SK-N-MC (cell line): ENCODE measurements around the gene RASSF7.
"Not testable (repeated sequence)": the region's sequence is repeated elsewhere in the genome, so short reads cannot be mapped to it uniquely, and the experiment has no call there.

Source experiments
- EZH2 ChIP-seq: fragments of 200-600 bp; sonication (generic); IDR thresholded peaks from one replicate; pipeline ENCODE4 v1.6.1; 2017; ENCODE audit warnings: antibody characterized with exemption
- POLR2AphosphoS5 ChIP-seq: IDR thresholded peaks from 2 replicates; pipeline ENCODE4 v1.6.1; 2012; ENCODE audit warnings: mild to moderate bottlenecking, low read depth, low read length, borderline replicate concordance

DNA sequence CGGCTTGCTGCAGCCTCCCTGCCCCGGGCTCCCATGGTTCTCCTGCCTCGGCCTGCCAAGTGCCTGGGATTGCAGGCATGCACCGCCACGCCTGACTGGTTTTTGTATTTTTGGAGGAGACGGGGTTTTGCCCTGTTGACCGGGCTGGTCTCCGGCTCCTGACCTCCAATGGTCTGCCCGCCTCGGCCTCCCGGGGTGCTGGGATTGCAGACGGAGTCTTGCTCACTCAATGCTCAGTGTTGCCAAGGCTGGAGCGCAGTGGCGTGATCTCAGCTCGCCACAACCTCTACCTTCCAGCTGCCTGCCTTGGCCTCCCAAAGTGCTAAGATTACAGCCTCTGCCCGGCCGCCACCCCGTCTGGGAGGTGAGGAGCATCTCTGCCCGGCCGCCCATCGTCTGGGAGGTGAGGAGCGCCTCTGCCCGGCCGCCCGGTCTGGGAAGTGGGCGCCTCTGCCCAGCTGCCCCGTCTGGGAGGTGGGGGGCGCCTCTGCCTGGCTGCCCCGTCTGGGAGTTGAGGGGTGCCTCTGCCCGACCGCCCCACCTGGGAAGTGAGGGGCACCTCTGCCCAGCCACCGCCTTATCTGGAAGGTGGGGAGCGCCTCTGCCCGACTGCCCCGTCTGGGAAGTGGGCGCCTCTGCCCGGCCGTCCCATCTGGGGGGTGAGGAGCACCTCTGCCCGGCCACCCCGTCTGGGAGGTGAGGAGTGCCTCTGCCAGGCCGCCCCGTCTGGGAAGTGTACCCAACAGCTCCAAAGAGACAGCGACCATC lies 43.7 kb upstream of the RASSF7 start:
- not testable (repeated sequence) for TF ChIP-seq EZH2, POLR2AphosphoS5
